Calu3 (cell line): Measurements from ENCODE around the gene CHPF. TPM values are rescaled to one million over a fixed set of nuclear protein-coding genes. Genes with fewer than 3 reads are reported as not detected.

Source experiments
- BruUV-seq: library from RNA; stranded (reverse); fragments of 400-500 nt; replicated peaks from 2 replicates; lab custom pipeline; 2021; lab: Mats Ljungman, UMichigan
- CTCF ChIA-PET: fragments of 300-600 bp; sonication (Branson Sonifier 250); formaldehyde crosslinking; loops from one replicate; lab custom pipeline; 2022; ENCODE audit warnings: antibody characterized with exemption; lab: Charles Lee
- DNase-seq: peaks from one replicate; pipeline ENCODE4 v3.0.0; 2022
- H3K27ac Mint-ChIP-seq: one replicate; pipeline ENCODE4 v1.8.0; 2022; ENCODE audit warnings: mixed read lengths; ENCODE audit not compliant: unreplicated experiment
- H3K27me3 Mint-ChIP-seq: one replicate; pipeline ENCODE4 v1.8.0; 2022; ENCODE audit warnings: mixed read lengths; ENCODE audit not compliant: unreplicated experiment
- H3K36me3 Mint-ChIP-seq: one replicate; pipeline ENCODE4 v1.8.0; 2022; ENCODE audit warnings: mild to moderate bottlenecking, moderate library complexity, mixed read lengths; ENCODE audit not compliant: insufficient read depth, unreplicated experiment
- H3K4me1 Mint-ChIP-seq: one replicate; pipeline ENCODE4 v1.8.0; 2022; ENCODE audit warnings: mild to moderate bottlenecking, low read depth, mixed read lengths; ENCODE audit not compliant: unreplicated experiment
- H3K4me3 Mint-ChIP-seq: one replicate; pipeline ENCODE4 v1.8.0; 2022; ENCODE audit warnings: mild to moderate bottlenecking, low read depth, moderate library complexity, mixed read lengths; ENCODE audit not compliant: unreplicated experiment
- H3K9me3 Mint-ChIP-seq: one replicate; pipeline ENCODE4 v1.8.0; 2022; ENCODE audit warnings: low read depth, mixed read lengths; ENCODE audit not compliant: unreplicated experiment
- intact Hi-C: fragments of 100-400 bp; cut with micrococcal nuclease; formaldehyde crosslinking; loops from one replicate; pipeline ENCODE4 v1.10.0; 2022; ENCODE audit not compliant: unreplicated experiment
- total RNA-seq: library from RNA; stranded (reverse); gene quantifications from 2 replicates; pipeline ENCODE4 v1.2.3, GENCODE V29; 2022
- TF ChIP-seq, protein P1 (sequence below): fragments of 200-600 bp; IDR thresholded peaks from one replicate; pipeline ENCODE4 v1.8.0; 2022; ENCODE audit warnings: antibody characterized with exemption; ENCODE audit not compliant: unreplicated experiment

The CHPF gene
- total RNA-seq, 1 experiment from 2014 or later: 141 TPM

DNA sequence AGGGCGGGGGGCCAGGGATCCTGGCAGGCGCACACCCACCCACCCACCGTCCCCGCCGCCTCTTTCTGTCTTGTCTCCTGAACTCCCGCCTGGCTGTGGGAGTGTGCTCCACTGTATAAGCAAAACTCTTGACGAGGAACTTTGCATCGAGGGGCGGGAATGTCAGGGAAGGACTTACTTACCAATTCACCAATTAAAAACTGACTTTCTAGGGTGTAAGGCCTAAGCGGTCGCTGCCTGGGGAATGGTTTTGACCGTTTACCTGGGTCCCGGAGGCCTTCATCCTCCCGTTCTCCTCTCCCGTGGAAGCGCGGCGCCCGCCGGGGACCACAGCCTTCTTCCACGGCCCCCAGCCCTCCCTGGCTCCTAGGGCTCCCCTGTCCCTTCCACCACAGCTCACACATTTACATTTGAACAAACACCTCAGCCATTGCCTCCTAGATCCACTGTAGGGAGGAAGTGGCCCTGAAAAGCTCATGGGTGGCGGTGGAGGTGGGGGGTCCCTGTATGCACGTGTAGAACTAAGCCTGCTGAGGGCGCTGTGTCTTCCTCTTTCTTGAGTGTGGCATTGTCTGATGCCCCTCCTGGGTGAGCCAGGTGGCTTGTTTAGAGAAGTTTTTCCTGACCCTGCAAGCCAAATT is 20.5 kb downstream of the CHPF start:
- Mint-ChIP-seq H3K27me3 (peaks cover 77% of the 10 kb centered on the region), H3K27ac (no peak overlapping the region), H3K9me3 (no peaks in the 10 kb centered on the region), H3K36me3 (no peaks in the 10 kb centered on the region), H3K4me1 (peaks cover 25% of the 10 kb centered on the region), H3K4me3 (peak overlapping the region; percentile 23)
- no TSS peak for BruUV-seq
- intact Hi-C loops: loop anchor here (5.0 kb wide), 1 partner anchor 46 kb away; no protein-coding TSS in a partner anchor
- CTCF ChIA-PET: interaction anchor here (0.7 to 1.4 kb wide), 3 partner anchors 14 to 41 kb away, joined by 3 to 8 read pairs (median 5); partner anchors contain the start of gene GMPPA
- DNase-seq: no peak
- TF ChIP-seq, protein P1, sequence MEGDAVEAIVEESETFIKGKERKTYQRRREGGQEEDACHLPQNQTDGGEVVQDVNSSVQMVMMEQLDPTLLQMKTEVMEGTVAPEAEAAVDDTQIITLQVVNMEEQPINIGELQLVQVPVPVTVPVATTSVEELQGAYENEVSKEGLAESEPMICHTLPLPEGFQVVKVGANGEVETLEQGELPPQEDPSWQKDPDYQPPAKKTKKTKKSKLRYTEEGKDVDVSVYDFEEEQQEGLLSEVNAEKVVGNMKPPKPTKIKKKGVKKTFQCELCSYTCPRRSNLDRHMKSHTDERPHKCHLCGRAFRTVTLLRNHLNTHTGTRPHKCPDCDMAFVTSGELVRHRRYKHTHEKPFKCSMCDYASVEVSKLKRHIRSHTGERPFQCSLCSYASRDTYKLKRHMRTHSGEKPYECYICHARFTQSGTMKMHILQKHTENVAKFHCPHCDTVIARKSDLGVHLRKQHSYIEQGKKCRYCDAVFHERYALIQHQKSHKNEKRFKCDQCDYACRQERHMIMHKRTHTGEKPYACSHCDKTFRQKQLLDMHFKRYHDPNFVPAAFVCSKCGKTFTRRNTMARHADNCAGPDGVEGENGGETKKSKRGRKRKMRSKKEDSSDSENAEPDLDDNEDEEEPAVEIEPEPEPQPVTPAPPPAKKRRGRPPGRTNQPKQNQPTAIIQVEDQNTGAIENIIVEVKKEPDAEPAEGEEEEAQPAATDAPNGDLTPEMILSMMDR: no peak

DNA sequence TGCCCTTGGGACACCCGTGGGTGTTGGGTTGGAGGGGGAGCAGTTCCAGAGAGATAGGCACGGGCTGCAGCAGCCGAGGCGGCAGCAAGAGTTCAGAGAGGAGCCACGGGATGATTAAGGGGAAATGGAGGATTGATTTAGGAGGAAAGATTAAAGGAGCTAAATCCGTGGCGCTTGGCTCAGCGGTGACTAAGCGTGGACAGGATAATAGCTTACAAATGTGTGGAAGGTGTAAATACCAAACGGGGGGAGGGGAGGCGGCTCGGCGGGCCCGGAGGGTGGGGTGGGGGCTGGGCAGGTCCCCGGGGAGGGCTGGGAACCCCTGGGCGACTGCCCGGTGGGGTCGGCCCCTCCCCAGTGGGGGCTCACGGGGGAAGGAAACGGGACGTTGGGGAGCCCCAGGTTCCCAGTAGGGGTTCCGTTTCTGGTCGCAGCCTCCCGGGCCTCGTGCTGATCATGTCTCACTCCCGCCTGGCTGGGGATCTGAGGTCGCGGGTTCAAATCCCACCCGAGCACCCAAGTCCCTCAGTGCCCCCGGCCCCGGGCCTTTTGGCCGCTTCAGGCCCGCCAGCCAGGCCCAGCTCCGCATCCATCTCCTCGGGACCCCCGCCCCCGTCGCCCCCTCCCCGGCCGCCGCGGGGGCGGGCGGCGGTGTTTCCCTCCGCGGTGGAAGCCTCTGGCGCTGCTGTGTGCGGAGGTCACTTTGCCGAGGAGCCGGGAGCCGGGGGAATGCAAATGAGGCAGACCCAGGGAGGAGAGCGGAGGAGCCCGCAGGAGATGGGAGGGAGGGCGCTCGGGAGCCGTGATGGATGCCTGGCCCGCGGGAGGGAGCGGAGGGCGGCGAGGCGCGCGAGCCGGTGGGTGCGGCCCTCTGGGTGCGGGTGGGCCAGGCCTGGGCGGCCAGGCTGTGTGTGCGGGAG is 21.2 kb downstream of the CHPF start:
- Mint-ChIP-seq H3K4me3 (peak overlapping the region; percentile 19), H3K4me1 (peaks cover 24% of the 10 kb centered on the region), H3K27ac (no peak overlapping the region), H3K27me3 (peaks cover 77% of the 10 kb centered on the region), H3K36me3 (no peaks in the 10 kb centered on the region), H3K9me3 (no peaks in the 10 kb centered on the region)
- DNase-seq: no peak
- intact Hi-C loops: loop anchor here (5.0 kb wide), 1 partner anchor 45 kb away; no protein-coding TSS in a partner anchor
- TF ChIP-seq, protein P1: no peak
- BruUV-seq: no TSS peak
- CTCF ChIA-PET: interaction anchor here (0.6 to 1.6 kb wide), 17 partner anchors 8 to 215 kb away, joined by 3 to 20 read pairs (median 4); partner anchors contain the start of gene GMPPA

DNA sequence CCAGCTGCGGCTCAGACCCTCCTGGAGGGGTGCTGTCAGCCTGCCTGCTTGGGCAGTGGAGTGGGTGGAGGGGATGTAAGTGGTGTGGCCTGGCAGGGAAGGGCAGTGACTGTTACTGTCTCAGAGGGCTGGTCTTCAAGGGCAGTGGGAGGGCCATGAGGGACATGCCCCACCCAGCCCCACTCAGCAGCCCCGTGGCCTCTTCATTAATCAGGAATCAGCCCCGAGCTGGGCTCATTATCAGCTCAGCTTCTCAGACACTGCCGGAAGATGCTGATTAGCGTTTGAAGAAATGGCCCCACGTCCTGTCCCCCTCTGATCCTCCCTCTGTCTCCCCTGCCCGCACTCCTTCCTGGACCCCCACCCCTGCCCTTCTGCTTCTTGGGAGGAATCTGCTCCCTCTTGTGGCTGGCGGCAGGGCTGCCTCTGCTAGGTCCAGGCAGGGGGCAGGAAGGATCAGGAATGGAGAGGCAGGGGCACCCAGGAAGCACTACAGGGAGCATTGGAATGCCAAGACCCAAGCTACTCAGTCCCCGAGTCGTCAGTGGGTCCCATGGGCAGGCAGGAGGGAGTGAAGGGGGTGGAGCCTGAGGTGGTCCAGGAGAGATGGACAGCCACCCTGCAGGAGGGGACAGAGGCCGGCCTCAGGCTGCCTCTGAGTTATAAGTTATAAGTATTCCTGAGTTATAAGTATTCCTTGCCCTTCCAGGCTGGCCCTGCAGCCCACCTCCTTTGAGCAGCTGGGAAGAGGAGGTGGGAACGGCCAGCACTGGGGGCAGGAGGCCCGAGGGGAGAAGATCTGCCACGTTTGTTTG is 22.3 kb downstream of the CHPF start:
- H3K27me3 Mint-ChIP-seq: peaks cover 77% of the 10 kb centered on the region
- no peaks in the 10 kb centered on the region for H3K36me3 Mint-ChIP-seq
- no TSS peak for BruUV-seq

More for the DNA sequence above, 22.3 kb downstream of the CHPF start:
- intact Hi-C loops: loop anchor here (1.0 to 5.0 kb wide), 2 partner anchors 23 to 44 kb away; partner anchors contain the start of gene GMPPA
- H3K4me1 Mint-ChIP-seq: peaks cover 14% of the 10 kb centered on the region
- TF ChIP-seq, protein P1: peak; percentile 91
- no peak overlapping the region for H3K27ac Mint-ChIP-seq
- no peaks in the 10 kb centered on the region for H3K9me3 Mint-ChIP-seq
- H3K4me3 Mint-ChIP-seq: no peak overlapping the region
- peak; percentile 66 for DNase-seq
- CTCF ChIA-PET: interaction anchor here (0.6 to 1.9 kb wide), 10 partner anchors 9 to 90 kb away, joined by 3 to 20 read pairs (median 4); partner anchors contain the start of gene GMPPA
